HG02759 (cell line): ENCODE results near the gene PIK3AP1.
A peak's percentile ranks its signal among the peaks of the same experiment; 100 is the strongest.

Source experiments
- ATAC-seq: cut with Tn5 transposase; IDR thresholded peaks from one replicate; pipeline ENCODE4 v1.9.1; 2021; ENCODE audit warnings: mild to moderate bottlenecking, moderate library complexity; ENCODE audit not compliant: unreplicated experiment

Gene PIK3AP1

GRCh38 chr10:96614515-96614914 lies 105.8 kb downstream of the PIK3AP1 start:
- no peak for ATAC-seq

- no peak for ATAC-seq
Observed at GRCh38 chr10:96613576-96613975, 106.7 kb downstream of the PIK3AP1 start.

- ATAC-seq, result no peak
Observed at GRCh38 chr10:96612055-96612830, 108.1 kb downstream of the PIK3AP1 start.

GRCh38 chr10:96610817-96611216 lies 109.5 kb downstream of the PIK3AP1 start:
- ATAC-seq, result no peak

- ATAC-seq, result no peak
Observed at GRCh38 chr10:96609510-96609909, 110.8 kb downstream of the PIK3AP1 start.

- no peak for ATAC-seq
Observed at GRCh38 chr10:96608805-96609204, 111.5 kb downstream of the PIK3AP1 start.

GRCh38 chr10:96608262-96608661 lies 112.1 kb downstream of the PIK3AP1 start:
- ATAC-seq, result no peak

- no peak for ATAC-seq
Observed at GRCh38 chr10:96606946-96607345, 113.4 kb downstream of the PIK3AP1 start.

- ATAC-seq, result no peak
Observed at GRCh38 chr10:96606216-96606615, 114.1 kb downstream of the PIK3AP1 start.

- ATAC-seq, result no peak
Observed at GRCh38 chr10:96600337-96600736, 120.0 kb downstream of the PIK3AP1 start.

GRCh38 chr10:96598846-96599245 lies 121.5 kb downstream of the PIK3AP1 start:
- no peak for ATAC-seq

- ATAC-seq, result no peak
Observed at GRCh38 chr10:96596422-96597407, 123.6 kb downstream of the PIK3AP1 start.

- no peak for ATAC-seq
Observed at GRCh38 chr10:96595741-96596140, 124.6 kb downstream of the PIK3AP1 start.

- ATAC-seq, result no peak
Observed at GRCh38 chr10:96591946-96592345, 128.4 kb downstream of the PIK3AP1 start.

GRCh38 chr10:96588616-96589419 lies 131.5 kb downstream of the PIK3AP1 start:
- ATAC-seq, result peak; percentile 34

GRCh38 chr10:96588060-96588554 lies 132.2 kb downstream of the PIK3AP1 start:
- no peak for ATAC-seq

GRCh38 chr10:96587264-96588059 lies 132.9 kb downstream of the PIK3AP1 start:
- ATAC-seq, result no peak

GRCh38 chr10:96586419-96587263 lies 133.7 kb downstream of the PIK3AP1 start, which contains the start of gene TM9SF3:
Gene TM9SF3, minus strand, starts transcription at chr10:96587012. Its CDS starts 177 bp downstream, at chr10:96586835.
- ATAC-seq, result peak; percentile 77
